GM21825 (cell line): Measurements from ENCODE around the gene XAGE1B.
"Not testable (repeated sequence)": the region's sequence is repeated elsewhere in the genome, so short reads cannot be mapped to it uniquely, and the experiment has no call there.

Experiments
- ATAC-seq: cut with Tn5 transposase; IDR thresholded peaks from one replicate; pipeline ENCODE4 v1.9.1; 2021; ENCODE audit warnings: mild to moderate bottlenecking, moderate library complexity; ENCODE audit not compliant: unreplicated experiment

The XAGE1B gene, protein sequence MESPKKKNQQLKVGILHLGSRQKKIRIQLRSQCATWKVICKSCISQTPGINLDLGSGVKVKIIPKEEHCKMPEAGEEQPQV

DNA sequence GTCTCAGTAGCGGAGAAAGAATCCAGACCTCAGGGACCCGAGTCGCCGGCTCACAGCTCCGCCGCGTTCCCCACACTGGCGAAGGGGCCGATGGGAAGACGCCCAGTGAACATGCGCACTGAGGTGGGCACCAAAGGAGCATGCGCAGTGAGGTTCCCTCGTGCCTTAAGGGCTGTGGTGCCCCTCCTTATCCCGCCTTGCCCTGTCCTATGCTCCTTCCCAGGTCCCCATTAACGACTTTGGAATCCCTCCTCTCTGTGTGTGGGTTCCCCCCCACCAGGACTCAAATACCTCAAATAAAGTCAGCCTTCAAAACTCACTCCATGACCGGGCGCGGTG is at the start of gene XAGE1B:
Gene XAGE1B, minus strand, starts transcription at position 77 of the 339 bp plus-strand sequence. CDS start 1,536 bp downstream, outside the sequence.
- ATAC-seq, result not testable (repeated sequence)

DNA sequence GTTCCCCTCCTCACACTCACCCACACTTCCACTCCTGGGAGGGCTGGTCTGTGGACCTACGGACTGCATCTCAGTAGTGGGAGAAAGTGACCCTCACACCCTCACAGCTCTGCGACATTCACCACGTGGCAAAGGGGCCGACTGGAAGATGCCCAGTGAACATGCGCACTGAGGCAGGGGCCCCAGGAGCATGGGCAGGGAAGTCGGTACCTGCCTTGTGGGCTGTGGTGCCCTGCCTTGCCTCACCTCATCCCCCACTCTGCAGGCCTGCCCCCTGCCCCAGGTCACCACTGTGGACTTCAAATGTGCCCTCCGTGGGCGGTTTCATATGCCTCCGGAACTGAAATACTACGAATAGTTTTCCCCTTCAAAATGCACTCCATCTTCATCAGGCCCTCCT is 46.2 kb upstream of the XAGE1B start:
- no peak for ATAC-seq

DNA sequence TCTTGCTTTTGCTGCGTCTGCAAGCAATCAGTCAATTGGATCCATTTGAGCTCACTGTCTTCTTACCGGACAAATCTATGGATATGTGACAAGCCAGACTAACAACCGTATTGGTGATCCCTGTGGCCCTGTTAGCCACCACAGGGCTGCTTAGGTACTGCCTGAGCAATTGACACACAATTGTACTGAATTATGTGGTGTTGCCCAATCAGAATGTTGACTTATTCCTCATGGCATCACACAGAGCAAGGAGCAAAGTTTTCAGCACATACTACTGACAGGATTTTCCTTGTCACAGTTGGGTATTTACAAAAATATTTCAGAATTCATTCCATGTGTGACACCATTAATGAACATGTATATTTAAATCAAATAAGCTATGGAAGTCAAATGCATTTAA is 41.3 kb upstream of the XAGE1B start:
- no peak for ATAC-seq

DNA sequence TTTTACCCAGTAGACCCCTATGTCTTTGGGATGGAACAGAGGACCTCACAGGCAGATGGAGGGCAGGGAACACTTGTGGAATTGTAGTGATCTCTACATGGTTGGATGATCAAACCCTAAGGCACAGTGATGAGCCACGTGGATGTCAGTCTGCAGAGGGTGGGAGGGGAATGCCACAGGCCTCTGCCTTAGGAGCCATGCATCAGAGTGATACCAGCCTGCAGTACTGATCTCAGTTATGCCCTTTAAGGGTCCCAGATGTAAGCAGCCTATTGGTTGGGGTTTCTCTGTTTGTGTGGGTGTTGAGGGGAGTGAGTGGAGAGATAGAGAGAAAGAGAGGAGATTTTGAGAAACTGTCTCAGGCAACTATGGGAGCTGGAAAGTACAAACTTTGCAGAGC is 39.9 kb upstream of the XAGE1B start:
- no peak for ATAC-seq

DNA sequence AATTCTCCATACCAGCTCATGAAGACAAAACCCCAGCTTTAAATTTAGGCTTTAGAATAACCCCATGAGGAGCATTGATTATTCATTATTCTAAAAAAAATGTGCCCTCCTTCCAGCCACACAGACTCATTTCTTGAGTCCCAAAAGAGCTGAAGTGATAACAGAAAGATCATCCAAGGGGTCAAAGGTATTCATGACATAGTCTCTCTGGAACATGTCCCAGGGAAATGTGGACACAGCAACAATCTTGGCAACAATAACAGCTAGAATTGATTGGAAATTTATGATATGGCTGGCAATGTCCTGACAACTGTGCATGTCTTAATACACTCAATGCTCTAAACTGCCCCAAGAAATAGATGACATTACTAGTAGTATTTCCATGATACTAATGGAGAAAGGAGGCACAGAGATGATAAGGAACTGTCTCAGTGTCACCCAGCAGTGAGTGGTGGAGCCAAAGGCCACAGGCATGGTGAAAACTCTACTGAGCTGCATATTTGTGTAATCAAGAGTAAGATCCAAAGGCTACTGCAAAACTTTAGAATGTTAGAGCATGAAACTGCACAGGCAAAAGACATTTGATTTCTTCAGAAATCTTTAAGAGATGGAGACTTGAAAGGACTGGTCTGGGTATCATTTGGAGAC is 37.3 kb upstream of the XAGE1B start:
- no peak for ATAC-seq

DNA sequence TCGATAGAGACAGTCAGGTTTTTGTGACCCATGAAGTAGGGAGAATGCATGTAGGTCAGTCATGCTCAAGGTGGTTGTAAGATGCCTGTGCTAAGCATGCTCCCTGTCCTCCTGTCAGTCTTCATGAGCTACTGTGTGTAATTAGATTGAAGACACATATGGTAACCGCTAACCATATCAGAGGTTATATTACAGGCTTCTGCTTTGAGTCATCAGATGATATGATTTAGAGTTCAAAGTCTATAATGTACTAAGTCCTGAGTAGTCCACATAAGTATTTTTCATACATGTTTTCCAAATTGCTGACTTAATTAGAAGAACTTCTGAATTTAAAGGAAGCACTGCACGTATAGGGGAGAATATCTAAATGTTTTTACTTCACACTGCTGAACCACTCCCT is 31.9 kb upstream of the XAGE1B start:
- not testable (repeated sequence) for ATAC-seq

DNA sequence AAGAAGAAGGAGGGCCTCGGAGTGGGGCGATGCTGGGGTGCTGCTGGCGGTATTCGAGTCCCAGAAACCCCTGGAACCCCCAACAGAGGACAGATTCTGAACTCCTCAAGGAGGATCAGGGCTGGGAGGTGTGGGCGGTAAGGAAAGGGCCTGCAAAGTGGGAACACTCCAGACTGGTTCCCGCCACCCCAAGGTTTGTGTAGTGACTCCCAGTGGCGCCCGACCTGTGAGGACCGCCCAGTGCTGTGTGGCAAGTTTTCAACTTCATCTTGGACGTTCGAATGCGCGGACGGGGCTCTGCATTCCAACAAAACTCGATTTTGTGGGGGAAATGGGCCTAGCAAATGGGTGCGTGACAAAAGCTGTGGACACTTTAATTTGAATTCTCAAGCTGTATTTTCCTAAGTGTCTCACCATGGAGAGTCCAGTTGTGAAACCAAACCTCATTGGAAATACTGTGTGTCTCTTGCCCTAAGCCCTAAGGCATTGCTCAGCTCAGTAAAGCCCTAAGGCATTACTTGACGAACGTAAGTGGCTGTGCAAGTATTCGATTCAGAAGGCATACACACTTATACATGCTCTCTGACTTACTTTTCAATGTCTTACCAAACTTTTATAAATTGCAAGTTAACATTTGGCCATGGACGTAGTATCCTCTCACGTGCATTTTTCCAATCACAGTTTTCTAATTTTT is 27.4 kb upstream of the XAGE1B start:
- no peak for ATAC-seq

DNA sequence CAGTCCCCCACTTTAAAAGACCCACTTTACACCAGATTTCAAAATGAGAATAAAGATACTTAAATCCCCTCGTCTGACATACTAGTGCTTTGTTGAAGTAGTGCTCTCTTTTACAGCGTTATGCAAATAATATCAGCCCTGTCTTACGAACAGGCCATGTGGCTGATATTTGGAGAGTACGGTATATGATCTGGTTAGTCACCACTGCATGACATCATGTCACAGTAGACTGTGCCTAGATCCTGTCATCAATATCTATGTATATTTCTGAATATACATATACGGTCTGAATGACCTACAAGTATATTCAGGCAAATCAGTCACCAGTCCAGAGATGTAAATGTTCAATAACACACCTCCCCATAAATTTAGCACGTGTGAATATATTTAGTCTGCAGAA is 25.4 kb upstream of the XAGE1B start:
- ATAC-seq, result no peak

DNA sequence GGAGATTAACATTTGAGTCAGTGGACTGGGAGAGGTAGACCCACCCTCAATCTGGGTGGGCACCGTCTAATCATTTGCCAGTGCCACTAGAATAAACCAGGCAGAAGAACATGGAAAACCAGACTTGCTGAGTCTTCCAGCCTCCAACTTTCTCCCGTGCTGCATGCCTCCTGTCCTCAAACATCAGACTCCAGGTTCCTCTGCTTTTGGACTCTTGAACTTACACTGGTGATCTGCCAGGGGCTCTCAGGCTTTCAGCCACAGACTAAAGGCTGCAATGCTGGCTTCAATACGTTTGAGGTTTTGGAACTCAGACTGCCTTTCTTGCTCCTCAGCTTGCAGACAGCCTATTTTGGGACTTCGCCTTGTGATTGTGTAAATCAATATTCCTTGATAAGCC is 24.2 kb upstream of the XAGE1B start:
- not testable (repeated sequence) for ATAC-seq

DNA sequence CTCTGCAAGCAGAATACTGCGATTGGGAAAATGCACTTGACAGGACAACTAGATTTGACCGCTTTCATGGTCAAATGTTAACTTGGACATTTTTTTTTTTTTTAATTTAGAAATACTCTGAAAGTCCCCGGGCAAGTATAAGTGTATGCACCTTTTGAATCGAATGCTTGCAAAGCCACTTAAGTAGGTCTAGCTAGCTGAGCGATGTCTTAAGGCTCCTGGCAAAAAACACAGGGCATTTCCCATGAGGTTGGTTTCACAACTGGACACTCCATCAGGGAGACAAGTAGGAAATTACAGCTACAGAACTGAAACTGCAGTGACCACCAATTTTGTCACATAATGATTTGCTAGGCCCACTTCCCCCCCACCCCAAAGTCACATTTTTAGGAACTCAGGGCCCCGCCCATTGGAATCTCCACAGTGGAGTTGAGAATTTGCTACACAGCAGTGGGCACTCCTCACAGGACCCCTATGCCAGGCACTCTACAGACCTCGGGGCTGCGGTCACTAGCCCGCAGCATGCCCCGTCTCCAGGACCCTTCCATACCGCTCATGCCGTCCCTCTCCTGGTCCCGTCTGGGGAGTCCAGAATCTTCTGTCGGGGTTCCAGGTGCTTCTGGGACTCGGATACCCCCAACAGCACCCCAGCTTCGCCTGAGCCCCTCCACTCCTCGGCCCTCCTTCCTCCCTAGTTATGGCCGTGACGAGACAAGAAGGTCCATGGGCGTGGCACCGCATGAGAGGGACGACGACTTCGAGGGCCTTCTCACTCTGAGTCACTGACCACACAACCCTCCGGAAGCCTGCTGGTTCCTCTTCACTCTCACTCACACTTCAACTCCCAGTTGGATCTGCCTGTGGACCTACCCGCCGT is 515 bp downstream of the XAGE1B start:
- not testable (repeated sequence) for ATAC-seq

DNA sequence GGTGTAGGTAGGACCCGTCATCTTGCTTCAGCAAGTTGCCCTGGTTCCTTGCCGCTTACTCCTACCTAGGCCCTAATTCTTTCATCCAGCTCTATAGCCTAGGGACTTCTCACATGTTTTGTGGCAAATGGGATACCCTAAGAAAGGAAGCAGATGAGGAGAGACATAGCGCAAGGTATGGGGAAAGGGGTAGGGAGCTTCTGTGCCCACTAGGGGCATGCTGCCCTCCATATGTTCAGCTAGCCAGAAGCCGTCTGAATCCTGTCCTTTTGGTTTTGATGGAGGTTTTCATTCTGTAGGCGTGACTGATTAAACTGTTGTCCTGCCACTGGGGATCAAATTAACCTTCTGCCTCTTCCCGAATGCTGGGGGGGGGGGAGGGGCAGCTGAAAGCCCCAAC is 5.7 kb downstream of the XAGE1B start:
- ATAC-seq, result not testable (repeated sequence)

DNA sequence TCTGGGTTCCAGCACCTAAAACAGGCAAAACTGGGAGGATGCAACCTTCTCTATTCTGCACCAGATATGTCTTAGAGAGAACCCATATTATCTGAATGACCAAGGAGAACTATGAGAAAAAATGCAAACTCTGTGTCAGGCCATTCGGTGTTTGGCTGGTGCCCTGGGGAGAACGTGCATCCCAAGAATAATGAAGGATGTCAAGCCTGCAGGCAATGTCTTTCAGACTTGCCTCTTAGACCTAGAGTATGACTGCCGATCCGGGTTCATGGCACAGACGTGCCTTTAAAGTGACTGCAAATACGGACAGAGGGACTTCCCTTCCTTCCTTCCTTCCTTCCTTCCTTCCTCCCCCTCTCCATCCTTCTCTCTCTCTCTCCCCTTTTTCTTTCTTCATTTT is 6.9 kb downstream of the XAGE1B start:
- ATAC-seq, result no peak

DNA sequence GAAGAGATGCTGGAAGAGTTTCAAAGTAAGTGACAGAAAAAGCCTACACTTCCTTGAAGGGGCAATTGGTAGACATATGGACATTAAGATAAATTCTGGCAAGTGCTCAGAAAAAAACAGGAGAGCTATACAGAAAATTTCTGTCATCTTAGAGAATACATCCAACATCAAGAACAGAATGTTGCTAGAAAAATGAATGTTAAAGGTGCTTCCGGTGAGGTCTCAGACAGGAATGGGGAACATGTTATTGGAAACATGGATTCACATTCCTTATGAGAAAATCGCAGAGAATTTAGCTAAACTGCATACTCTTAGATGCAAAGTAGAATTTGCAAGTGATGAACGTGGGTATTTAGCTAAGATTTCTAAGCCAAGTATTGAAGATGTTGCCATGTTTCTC is 9.5 kb downstream of the XAGE1B start:
- no peak for ATAC-seq

DNA sequence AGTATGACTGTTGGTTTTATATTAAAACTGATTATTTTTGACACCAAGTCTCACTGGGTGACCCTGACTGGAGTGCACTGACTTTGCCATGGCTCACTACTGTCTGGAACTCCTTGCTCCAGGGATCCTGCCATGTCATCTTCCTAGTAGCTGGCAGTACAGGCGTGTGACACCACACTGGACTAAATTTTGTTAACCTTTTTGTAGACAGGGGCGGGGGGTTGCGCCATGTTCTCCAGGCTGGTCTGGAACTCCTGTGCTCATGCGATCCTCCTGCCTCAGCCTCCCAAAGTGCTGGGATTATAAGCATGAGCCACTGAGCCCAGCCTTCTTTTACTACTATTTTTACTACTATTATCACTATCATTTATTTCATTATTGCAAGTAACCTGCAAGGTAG is 12.3 kb downstream of the XAGE1B start:
- ATAC-seq, result no peak

DNA sequence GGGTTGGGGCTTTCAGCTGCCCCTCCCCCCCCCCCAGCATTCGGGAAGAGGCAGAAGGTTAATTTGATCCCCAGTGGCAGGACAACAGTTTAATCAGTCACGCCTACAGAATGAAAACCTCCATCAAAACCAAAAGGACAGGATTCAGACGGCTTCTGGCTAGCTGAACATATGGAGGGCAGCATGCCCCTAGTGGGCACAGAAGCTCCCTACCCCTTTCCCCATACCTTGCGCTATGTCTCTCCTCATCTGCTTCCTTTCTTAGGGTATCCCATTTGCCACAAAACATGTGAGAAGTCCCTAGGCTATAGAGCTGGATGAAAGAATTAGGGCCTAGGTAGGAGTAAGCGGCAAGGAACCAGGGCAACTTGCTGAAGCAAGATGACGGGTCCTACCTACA is 15.5 kb downstream of the XAGE1B start:
- not testable (repeated sequence) for ATAC-seq

DNA sequence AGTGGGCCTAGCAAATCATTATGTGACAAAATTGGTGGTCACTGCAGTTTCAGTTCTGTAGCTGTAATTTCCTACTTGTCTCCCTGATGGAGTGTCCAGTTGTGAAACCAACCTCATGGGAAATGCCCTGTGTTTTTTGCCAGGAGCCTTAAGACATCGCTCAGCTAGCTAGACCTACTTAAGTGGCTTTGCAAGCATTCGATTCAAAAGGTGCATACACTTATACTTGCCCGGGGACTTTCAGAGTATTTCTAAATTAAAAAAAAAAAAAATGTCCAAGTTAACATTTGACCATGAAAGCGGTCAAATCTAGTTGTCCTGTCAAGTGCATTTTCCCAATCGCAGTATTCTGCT is 20.5 kb downstream of the XAGE1B start:
- not testable (repeated sequence) for ATAC-seq

DNA sequence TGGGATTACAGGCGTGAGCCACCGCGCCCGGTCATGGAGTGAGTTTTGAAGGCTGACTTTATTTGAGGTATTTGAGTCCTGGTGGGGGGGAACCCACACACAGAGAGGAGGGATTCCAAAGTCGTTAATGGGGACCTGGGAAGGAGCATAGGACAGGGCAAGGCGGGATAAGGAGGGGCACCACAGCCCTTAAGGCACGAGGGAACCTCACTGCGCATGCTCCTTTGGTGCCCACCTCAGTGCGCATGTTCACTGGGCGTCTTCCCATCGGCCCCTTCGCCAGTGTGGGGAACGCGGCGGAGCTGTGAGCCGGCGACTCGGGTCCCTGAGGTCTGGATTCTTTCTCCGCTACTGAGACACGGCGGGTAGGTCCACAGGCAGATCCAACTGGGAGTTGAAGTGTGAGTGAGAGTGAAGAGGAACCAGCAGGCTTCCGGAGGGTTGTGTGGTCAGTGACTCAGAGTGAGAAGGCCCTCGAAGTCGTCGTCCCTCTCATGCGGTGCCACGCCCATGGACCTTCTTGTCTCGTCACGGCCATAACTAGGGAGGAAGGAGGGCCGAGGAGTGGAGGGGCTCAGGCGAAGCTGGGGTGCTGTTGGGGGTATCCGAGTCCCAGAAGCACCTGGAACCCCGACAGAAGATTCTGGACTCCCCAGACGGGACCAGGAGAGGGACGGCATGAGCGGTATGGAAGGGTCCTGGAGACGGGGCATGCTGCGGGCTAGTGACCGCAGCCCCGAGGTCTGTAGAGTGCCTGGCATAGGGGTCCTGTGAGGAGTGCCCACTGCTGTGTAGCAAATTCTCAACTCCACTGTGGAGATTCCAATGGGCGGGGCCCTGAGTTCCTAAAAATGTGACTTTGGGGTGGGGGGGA is 21.1 kb downstream of the XAGE1B start, which contains the start of gene XAGE1A:
Gene XAGE1A, plus strand, starts transcription at position 264 of the 874 bp plus-strand sequence. CDS start 1,554 bp downstream, outside the sequence.
- ATAC-seq, result not testable (repeated sequence)

DNA sequence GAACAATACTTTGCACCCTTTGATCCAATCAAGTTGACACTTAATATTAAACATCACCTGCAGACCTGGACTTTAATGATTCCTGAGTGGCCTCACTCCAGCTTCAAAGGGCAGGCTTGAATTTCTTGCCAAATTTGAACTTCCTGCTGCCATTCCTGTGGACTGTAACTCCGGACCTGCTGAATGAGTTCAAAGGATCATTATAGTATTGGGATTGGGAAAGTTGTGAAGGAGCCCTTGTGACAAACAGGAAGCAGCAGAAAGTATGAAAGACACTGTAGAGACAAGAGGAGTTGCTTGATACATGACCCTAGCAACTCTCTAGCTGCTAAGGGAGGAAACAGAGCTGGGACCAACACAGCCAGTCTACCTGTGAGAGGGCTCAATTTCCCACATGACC is 45.6 kb downstream of the XAGE1B start:
- ATAC-seq, result not testable (repeated sequence)
